NOMO-1 treated with dmso at 0.1 percent for 144 hours (cell line): ENCODE results near the gene CUTC.
"Not testable (repeated sequence)": the region's sequence is repeated elsewhere in the genome, so short reads cannot be mapped to it uniquely, and the experiment has no call there.

Experiments used
- DNase-seq: peaks from one replicate; lab custom pipeline; 2025; ENCODE audit not compliant: unreplicated experiment; lab: John Stamatoyannopoulos, UW

The CUTC gene

DNA sequence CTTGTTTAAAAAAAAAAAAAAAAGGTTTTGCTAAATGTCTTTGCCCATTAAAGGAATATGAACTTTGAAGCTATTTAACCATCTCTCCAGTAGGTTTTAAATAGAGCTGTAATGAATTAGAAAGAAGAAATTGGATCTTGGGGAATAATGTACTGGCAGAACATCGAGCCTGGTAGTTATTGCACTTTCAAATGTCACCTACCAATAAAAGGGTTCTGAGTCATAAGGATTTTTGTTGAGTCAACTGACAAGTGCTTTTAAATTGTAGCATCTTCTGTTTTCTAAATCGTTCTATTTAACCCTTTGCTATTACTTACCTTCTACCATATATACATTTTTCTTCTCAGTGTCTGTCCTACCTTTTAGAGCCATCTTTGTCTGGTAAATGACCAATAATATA, 10.7 kb downstream of the CUTC start:
- no peak for DNase-seq

DNA sequence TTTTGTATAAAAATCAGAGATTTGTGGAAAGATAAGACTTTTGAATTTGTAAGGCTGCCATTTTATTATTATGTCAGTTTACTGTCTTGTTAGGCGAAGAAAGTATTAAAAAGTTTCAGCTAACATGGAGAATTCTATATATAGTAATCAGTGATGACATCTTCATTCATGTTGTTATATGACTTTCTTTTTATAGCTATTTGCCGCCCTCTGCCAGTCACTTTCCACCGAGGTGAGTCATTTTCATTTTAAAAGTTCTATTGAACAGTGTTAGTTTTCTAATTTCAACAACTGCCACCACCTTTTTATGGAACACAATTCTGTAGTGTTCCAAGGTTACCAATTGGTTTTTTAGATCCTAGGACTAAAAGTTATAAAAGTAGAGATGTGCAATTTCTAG, 11.8 kb downstream of the CUTC start:
- DNase-seq, result no peak

DNA sequence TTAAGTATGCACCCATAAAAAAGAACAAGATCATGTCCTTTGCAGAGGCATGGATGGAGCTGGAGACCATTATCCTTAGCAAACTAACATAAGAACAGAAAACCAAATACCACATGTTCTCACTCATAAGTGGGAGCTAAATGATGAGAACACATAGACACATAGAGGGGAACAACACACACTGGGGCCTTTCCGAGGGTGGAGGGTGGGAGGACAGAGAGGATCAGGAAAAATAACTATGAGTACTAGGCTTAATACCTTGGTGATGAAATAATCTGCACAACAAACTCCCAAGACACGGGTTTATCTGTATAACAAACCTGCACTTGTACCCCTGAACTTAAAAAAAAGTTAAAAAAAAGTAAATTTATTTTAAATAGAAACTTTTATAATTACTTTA, 14.1 kb downstream of the CUTC start:
- not testable (repeated sequence) for DNase-seq

DNA sequence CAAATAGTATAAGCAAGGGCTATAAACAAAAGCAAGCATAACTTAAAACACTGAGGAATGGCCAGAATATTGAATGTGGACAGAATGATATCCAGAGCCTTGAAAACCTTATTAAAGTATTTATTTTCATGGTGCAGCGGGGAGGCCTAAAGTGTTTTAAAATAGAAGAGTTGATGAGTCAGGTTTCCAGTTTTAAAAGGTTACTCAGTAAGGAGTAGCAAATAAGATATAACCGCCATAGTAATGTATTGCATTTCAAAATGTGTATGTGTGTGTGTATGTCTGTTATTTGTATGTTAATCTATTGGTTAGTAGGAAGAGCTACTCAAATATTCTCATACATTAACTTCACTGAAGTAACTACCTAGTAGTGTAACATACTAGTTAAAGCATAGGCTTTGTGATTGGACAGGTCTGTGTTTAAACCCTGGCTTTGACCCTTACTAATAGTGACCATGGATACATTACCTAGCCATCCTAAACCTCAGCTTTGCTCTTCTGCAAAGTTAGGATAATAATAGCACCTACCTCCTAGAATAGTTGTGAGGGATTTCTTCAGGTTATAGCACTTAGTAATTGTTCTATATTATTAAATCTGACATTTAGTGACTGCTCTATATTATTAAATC, 16.9 kb downstream of the CUTC start:
- DNase-seq, result no peak

DNA sequence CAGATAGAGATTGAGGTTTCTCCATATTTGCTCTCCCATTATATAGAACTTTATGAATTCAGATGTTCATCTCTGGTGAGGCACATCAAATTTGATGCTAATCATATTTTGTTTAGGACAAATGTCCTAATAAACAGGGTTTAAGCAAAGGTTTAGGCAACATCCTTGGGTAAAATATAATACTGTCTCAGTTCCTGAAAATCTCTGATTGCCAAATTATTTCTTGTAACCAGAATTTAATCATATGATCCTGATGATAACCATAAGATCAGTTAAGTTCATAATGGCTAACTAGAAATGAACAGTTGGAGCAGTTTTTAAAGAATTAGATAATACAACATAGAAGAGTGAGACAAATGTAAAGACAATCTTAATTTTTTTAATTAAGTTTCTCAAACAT, 18.6 kb downstream of the CUTC start:
- DNase-seq, result no peak

DNA sequence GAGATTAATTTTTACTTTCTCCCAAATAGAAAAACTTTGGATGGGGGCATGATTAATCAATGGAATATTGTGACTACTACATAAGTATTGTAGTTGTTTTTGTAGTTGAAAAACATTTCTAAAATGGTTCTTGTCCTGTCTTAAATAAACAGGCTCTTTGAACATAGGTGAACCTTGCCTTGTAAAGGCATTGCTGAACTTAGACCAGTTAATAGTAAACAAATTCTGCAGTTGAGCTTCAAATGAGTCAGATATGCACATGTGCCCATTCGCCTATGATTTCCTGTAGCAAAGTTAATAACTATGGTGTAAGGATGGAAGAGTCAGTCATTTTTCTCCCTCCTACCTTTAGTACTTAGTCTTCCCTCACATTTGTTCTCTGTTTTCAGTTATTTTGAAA, 22.6 kb downstream of the CUTC start:
- DNase-seq, result no peak

DNA sequence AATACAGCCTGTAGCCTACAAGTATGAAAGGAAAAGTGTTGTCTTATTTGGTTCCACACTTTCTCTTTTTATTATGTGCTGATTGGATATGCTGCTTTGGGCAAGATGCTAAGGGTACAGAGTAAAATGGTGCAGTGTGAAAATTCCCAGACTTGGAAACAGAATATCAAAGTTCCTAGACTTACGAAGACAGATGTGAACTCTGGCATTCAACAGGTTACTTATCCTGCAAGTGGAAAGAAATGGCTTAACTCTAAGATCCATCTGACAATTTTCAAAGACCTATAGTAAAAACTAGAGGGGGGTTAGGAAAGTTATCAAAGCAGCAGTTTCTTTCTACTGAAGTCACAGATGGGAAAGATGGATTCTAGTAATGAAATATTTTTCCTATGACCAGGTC, 24.1 kb downstream of the CUTC start:
- no peak for DNase-seq

DNA sequence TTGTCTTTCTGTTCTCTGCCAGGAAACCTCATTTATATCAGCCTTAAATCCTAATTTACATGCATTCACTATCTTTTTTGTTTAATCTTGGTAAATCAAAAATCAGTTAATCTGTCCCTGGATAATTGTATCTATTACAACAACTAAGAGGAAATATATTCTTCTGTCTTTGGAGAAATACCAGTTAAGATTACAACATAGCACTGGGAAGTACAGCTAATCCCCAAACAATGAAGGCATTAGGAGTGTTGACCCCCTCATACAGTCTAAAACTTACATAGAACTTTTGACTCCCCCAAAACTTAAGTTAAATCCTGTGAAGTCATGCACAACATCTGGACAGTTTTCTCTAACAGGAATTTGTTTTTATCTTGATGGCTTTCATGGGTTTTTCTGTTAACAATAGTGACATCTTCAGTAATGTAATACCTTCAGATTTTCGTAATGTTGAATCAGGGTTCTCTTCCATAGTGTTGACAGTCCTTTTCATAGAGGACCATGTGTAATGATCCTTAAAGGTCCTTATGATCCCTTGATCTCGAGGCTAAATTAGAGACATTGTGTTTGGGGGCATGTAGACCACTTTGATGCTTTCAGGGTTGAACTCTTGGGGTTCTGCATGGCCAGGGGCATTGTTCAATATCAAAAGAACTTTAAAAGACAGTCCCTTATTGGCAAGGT, 26.3 kb downstream of the CUTC start:
- no peak for DNase-seq

DNA sequence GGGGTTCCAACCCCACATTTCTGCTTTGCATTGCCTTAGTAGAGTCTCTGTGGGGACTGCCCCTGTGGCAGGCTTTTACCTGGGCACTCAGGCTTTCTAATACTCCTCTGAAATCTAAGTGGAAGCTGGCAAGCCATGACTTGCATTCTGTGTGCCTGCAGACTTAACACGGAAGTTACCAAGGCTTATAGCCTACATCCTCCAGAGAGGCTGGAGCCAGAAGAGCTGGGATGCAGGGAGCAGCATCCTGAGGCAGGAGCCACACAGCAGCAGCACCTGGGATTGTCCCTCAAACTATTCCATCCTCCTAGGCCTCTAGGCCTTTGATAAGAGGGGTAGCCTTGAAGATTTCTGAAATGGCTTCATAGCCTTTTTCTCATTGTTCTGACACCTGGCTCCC, 28.3 kb downstream of the CUTC start:
- no peak for DNase-seq

DNA sequence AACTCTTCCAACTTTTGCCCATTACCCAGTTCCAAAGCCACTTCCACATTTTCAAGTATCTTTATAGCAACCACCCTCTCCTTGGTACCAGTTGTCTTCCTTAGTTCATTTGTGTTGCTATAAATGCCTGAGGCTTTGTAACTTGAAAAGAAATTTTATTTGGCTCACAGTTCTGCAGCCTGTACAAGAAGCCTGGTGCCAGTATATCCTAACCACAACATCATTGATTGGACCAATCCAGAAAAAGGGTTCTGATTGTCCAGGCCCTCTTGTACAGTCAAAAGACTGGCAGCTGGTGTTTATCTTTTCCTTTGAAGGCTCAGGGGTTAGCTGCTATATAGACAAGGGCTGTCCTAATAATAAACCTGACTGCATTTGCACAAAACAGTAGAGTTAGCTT, 29.3 kb downstream of the CUTC start:
- no peak for DNase-seq

DNA sequence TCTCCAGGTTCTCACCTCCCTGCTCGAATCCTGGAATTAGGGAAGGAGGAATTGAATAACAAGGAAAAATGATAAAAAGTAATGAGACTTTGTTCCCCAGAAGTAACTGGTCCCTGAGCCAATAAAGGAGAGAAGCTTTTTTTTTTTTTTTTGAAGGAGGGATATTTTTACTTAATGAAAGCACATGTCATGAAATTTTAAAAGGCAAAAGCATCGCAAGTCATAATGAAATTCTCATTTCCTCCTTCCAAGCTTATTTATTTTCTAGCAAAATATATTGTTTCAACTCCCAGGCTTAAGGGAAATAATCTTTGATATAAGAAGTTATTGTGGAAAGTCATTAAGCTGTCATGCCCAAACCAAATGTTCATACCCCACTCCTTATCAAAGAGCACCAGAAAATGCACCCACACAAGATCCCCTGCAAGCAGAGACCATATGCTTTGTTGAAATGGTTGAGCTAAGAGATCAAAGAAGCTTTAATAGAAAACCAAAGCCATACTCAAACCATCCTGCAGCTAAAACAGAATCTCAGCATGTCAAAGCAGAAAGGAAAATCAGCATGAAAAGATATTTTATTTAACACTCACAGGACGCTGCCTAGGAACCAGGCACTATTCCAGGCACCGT, 33.8 kb downstream of the CUTC start:
- no peak for DNase-seq

DNA sequence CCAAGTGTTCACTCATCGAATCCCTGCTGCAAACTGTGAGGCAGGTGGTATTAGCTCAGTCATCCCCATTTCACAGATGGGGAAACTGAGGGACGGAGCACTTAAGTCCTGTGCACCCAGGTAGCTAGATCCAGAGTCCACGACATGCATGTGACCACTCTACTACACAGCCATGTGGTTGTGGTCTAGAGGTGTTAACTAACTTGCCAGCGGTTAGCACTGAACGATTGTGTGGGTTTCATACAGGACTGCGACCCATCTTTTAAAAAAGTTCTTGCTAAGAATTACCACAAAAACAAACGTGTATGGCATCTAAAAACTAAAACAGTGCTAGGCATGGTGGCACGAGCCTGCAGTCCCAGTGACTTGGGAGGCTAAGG, 34.3 kb downstream of the CUTC start:
- no peak for DNase-seq

DNA sequence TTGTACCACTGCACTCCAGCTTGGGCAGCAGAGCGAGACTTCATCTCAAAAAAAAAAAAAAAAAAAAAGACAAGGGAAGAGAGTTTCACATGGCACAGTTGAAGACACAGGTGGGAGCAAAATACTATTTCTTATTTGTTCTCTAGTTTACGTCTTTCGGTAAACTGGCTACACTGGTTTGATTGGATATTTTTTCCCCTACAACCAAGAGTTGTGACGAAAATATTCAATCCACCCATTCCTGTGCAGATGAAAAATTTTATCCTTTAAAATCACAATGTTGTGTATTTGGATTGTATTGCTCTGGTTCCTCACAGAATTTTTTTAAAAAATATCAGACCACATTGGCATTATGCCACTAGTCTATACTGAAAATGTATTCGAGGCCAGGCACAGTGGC, 35.9 kb downstream of the CUTC start:
- no peak for DNase-seq

DNA sequence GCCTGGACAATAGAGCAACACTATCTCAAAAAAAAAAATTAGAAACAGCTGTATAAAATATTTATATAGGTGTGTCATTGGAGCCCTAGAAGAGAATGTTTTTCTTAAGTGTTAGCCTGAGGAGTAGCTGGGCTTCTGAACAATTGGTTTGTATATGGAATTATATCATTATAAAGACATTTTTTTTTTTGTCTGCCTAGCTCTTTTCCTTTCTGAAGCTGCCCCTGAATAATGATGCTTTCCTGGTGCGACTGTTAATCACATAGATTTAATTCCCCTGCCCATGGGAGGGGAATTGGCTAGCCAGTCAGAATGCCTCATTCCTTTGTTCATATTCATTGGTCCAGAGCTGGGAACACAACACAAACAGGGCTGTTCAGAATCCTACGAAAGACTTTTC, 36.5 kb downstream of the CUTC start:
- no peak for DNase-seq

DNA sequence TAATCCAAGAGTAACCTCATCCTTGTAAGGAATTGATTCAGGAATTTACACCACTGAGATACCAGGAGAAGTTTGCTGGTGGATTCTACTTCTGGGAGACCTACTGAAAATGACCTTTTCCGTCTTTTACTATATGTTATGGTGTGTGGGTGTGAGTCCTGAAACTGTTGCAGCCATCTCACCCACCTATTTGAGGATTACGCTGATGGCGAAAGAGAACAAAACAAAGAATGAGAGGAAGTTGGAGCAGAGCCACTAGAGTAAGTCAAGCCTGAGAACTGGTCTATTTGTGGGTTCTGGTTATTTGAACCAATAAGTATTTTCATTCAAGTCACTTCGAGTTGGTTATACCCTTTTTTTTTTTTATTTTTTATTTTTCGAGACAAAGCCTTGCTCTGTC, 37.7 kb downstream of the CUTC start:
- DNase-seq, result no peak

DNA sequence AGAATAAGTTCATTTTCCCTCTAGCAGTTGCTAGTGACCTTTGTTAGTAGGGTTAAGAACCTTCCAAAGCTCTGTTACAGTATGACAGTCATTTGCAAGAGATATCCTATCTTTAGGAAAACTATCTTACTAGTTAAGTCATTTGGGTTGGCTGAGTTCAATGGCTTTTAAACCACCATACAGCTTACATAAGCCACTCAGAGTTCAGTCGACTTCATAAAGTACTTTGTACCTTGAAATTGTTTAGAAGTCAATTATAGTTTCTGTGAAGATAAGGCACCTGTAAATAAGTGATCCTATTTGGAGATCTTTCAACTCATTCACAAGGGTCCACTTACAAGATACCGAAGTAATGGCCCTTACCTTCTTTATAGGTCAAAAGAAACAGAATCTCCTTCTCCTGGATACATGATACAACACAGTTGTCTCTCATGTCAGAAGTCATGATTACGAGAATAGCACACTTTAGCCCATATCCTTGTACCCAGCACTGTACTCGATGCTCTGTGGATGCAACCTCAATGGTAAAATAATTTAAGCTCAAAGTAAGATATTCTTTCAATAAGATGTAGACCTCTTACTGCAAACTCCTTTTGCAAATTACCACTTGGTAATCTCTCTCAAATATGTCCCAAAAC, 38.5 kb downstream of the CUTC start:
- no peak for DNase-seq

DNA sequence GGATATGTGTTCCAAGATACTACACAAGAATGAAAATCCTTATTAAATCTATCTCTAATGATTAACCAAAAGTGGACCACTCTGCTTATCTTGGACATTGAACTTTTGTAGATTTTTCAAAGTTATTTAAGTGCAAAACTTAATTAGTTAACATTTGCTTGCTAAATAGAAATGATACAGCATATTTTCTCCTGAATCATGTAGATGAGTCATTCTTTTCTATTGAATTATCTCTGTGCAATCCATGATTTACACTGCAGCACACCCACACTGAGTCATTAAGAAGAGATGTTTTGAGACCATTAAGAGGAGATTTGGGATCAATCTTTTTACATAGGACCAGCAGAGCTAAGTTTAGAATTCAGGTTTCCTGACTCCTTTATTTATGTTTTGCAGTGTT, 43.8 kb downstream of the CUTC start:
- peak; percentile 14 for DNase-seq

DNA sequence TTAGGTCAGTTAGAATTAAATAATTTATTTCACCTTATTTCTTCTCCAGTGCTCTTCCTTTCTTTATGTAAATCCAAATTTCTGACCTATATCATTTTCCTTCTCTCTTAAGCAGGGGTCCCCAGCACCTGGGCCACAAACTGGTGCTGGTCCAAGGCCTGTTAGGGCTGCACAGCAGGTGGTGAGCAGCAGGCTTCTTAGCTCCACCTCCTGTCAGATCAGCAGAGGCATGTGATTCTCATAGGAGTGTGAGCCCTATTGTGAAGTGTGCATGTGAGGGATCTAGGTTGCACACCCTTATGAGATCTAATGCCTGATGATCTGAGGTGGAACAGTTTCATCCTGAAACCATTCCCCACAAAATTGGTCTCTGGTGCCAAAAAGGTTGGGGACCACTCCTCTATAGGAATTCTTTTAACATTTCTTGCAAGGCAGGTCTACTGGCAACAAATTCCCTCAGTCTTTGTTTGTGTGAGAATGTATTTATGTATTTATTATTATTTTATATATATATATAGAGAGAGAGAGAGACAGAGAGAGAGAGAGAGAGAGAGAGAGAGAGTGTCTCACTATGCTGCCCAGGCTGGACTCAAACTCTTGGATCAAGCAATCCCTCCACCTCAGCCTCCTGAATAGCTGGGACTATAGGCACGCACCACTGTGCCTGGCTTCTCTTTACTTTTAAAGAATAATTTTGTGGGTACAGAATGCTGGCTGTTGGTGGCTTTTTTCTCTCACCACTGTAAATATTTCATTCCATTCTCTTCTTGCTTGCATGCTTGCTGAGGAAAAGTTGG, 46.1 kb downstream of the CUTC start:
- no peak for DNase-seq

DNA sequence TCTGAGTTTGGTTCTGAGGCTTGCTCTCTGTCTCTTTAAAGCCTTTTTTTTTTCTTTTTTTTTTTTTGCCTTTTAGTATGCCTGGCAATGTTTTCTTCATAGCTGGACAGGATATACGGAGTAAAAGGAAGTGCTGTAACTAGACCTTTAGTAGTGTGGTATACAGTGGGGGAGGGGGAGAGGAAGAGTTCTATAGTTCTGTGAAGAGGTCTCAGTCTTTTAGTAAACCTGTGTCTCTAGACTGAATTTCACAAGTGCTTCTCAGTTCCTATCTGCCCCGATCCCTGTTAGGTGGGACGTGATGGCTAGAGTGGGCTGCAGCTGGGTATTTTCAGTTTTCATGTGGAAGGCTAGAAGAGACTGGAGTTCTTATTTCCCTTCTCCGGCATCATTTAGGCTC, 47.3 kb downstream of the CUTC start:
- peak; percentile 78 for DNase-seq

DNA sequence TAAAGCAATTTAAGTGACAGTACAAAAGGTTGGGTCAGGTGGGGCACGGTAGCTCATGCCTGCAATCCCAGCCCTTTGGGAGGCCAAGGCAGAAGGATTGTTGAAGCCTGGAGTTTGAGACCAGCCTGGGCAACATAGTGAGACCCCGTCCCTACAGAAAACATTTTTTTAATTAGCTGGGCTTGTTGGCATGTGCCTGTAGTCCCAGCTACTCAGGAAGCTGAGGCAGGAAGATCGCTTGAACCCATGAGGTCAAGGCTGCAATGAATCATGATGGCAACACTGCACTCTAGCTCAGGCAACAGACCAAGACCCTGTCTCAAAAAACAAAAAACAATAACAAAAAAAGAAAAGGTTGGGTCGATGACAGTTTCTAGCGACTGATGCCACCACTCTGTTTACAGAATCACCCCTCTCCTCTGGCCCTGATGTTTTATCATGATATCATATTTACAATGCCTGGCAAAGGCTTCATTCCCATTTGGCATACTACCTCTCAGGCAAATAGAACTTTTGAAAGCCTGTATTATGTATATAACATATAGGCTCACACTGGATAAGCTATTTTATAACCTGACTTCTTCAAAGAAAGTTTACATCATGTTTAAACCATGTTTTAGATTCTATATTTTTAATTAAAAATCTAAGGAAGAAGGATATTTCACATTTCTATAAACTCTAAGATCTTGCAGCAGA, 49.8 kb downstream of the CUTC start:
- DNase-seq, result no peak
